Hematopoietic multipotent progenitor cell treated with erythropoietin and hydrocortisone succinate and interleukin-3 and kit ligand, for 17 days (in vitro differentiated cells): ENCODE measurements around the gene CTNNA1.
"Not testable (repeated sequence)": the region's sequence is repeated elsewhere in the genome, so short reads cannot be mapped to it uniquely, and the experiment has no call there.

Source experiments
- DNase-seq: peaks from one replicate; pipeline ENCODE4 v3.0.0-alpha.2; 2015; ENCODE audit warnings: low spot score

CTNNA1 gene

GRCh38 chr5:138724470-138725146 lies 28.6 kb upstream of the CTNNA1 start:
- DNase-seq = no peak

GRCh38 chr5:138725153-138725817 lies 27.9 kb upstream of the CTNNA1 start:
- no peak for DNase-seq

- DNase-seq = no peak
These were observed 27.3 kb upstream of the CTNNA1 start for GRCh38 chr5:138725818-138726416.

GRCh38 chr5:138726848-138727247 lies 26.4 kb upstream of the CTNNA1 start:
- no peak for DNase-seq

GRCh38 chr5:138730496-138730895 lies 22.7 kb upstream of the CTNNA1 start:
- DNase-seq = not testable (repeated sequence)

- DNase-seq = peak; percentile 70
These were observed 20.8 kb upstream of the CTNNA1 start for GRCh38 chr5:138732466-138732865.

GRCh38 chr5:138732933-138733332 lies 20.3 kb upstream of the CTNNA1 start:
- DNase-seq = no peak

- DNase-seq = no peak
These were observed 19.7 kb upstream of the CTNNA1 start for GRCh38 chr5:138733509-138733908.

GRCh38 chr5:138736293-138736692 lies 16.9 kb upstream of the CTNNA1 start:
- DNase-seq = no peak

- DNase-seq = no peak
These were observed 15.5 kb upstream of the CTNNA1 start for GRCh38 chr5:138737494-138738265.

- no peak for DNase-seq
These were observed 14.8 kb upstream of the CTNNA1 start for GRCh38 chr5:138738399-138738798.

GRCh38 chr5:138739938-138740337 lies 13.3 kb upstream of the CTNNA1 start:
- no peak for DNase-seq

- DNase-seq = no peak
These were observed 9.7 kb upstream of the CTNNA1 start for GRCh38 chr5:138743484-138743883.

GRCh38 chr5:138745268-138745667 lies 8.0 kb upstream of the CTNNA1 start:
- DNase-seq = no peak

GRCh38 chr5:138748630-138749081 lies 4.6 kb upstream of the CTNNA1 start:
- no peak for DNase-seq

GRCh38 chr5:138751344-138751743 lies 1.9 kb upstream of the CTNNA1 start:
- not testable (repeated sequence) for DNase-seq

- DNase-seq = no peak
These were observed 779 bp upstream of the CTNNA1 start for GRCh38 chr5:138752341-138752950.

- DNase-seq = peak; percentile 87
These were observed 821 bp downstream of the CTNNA1 start for GRCh38 chr5:138753794-138754698.

- no peak for DNase-seq
These were observed 1.5 kb downstream of the CTNNA1 start for GRCh38 chr5:138754699-138755057.

- DNase-seq = no peak
These were observed 2.0 kb downstream of the CTNNA1 start for GRCh38 chr5:138755084-138755748.
